ENCODE data around the gene TMEM163. TPM values are rescaled to one million over a fixed set of nuclear protein-coding genes. Genes with fewer than 3 reads are reported as not detected.

Gene TMEM163
- total RNA-seq, 2 experiments from 2014 or later = 0.12 TPM; not detected in 1

DNA sequence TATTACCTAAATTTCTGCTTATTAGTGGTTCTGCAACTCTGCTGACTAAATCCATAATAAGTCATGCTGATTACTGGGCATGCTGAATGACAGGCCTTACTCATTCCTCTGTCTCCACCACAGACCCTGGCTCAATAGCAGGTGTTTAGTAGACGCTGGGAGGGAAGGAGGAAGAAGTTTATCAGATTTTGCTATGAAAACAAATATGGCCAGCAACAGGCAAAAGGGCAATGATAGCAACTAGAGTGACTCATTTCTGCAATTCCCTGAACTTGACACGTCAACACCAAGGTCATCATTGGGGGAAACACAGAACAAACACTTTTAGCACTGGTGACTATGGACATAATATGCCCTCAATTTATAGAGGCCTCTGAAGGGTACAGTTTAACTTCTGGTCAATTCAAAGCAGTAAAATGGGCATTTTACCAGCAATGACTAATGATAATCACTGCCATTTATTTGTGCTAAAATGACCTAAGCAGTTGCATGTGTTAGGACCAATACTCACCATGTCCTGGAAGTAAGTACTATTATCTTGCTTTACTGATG is 35.2 kb downstream of the TMEM163 start:
- POLR2A ChIA-PET = no interaction called here
- Mint-ChIP-seq H3K27me3 (peaks cover 9% of the 10 kb centered on the region), H3K9me3 (no peaks in the 10 kb centered on the region), H3K4me3 (no peak overlapping the region), H3K4me1 (ENCODE audit: low read depth) (peaks cover 46% of the 10 kb centered on the region), H3K36me3 (no peaks in the 10 kb centered on the region), H3K27ac (no peak overlapping the region)
- CTCF ChIA-PET = no interaction called here
- DNase-seq = peak; percentile 59
- intact Hi-C loops (cut with micrococcal nuclease) = loop anchor here (1.0 to 10.0 kb wide), 4 partner anchors 14 to 559 kb away; no protein-coding TSS in a partner anchor

DNA sequence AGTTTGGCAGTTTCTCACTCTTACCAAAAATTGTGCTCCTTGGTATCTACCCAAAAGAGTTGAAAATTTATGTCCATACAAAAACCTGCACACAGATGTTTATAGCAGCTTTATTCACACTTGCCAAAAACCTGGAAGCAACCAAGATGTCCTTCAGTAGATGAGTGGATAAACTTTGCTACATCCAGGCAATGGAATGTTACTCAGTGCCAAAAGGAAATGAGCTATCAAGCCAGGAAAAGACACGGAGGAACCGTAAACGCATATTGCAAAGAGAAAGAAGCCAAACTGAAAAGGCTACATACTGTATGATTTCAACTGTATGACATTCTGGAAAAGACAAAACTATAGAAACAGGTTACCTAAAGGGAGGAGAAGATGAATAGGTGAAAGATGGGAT is 36.1 kb downstream of the TMEM163 start:
- POLR2A ChIA-PET = no interaction called here
- no peak for DNase-seq

DNA sequence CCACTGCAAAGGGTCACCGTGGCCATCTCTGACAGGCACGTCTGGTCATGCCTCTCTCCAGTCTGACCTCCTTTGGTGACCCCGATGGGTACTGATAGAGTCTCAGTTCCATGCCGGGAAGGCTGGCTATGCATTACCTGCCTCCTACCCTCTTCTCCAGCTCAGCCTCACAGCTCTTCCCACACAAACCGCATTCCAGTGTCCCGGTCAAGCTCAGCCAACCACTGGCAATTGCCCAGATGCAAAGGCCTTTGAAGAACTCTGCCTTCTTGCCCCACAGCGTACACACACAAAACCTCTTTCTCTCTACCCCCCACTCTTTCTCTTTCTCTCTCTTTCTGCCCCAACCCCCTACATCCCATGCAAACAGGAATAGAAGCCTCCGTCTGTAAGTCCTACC is 37.6 kb downstream of the TMEM163 start:
- CTCF ChIA-PET = interaction anchor here (1.0 kb wide), 1 partner anchor 33 kb away, joined by 3 read pairs; no protein-coding TSS in a partner anchor
- no peak for DNase-seq
- H3K36me3 Mint-ChIP-seq = no peaks in the 10 kb centered on the region
- no peak overlapping the region for H3K4me3 Mint-ChIP-seq
- peaks cover 12% of the 10 kb centered on the region for H3K27me3 Mint-ChIP-seq
- H3K4me1 Mint-ChIP-seq (ENCODE audit: low read depth) = peaks cover 65% of the 10 kb centered on the region
- no peak overlapping the region for H3K27ac Mint-ChIP-seq
- no peaks in the 10 kb centered on the region for H3K9me3 Mint-ChIP-seq
- intact Hi-C loops (cut with micrococcal nuclease) = loop anchor here (5.0 to 10.0 kb wide), 2 partner anchors 449 to 556 kb away; no protein-coding TSS in a partner anchor
- POLR2A ChIA-PET = no interaction called here

More for the DNA sequence above, 36.1 kb downstream of the TMEM163 start:
- Mint-ChIP-seq H3K27me3 (peaks cover 9% of the 10 kb centered on the region), H3K27ac (peak overlapping the region; percentile 1), H3K4me1 (ENCODE audit: low read depth) (peaks cover 51% of the 10 kb centered on the region), H3K9me3 (no peaks in the 10 kb centered on the region), H3K36me3 (no peaks in the 10 kb centered on the region), H3K4me3 (no peak overlapping the region)
- intact Hi-C loops (cut with micrococcal nuclease) = loop anchor here (1.0 to 10.0 kb wide), 4 partner anchors 13 to 558 kb away; no protein-coding TSS in a partner anchor
- CTCF ChIA-PET = no interaction called here

DNA sequence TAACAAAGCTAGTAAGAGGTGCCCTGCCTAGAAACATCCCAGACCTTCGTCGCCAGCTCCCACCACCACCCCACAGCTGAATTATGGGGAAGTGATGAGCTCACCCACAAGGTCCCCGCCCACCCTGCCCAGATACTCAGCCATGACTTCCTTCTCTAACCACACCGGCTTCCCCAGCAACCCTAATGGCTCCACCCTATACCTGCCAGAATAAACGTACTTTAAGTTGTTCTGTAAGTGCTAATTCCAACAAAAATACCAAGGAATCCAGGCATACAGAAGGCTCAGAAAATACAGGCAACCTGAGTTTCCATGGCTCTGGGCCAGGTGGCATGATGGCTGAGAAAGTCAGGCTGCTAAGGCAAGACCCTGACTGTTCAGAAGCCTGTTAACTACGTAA is 39.1 kb downstream of the TMEM163 start:
- H3K4me1 Mint-ChIP-seq (ENCODE audit: low read depth) = peaks cover 65% of the 10 kb centered on the region
- ChIA-PET POLR2A (no interaction called here), CTCF (interaction anchor here (1.3 kb wide), 1 partner anchor 9 kb away, joined by 3 read pairs; no protein-coding TSS in a partner anchor)
- peak; percentile 61 for DNase-seq
- H3K27me3 Mint-ChIP-seq = peaks cover 10% of the 10 kb centered on the region
- intact Hi-C loops (cut with micrococcal nuclease) = loop anchor here (1.0 to 10.0 kb wide), 4 partner anchors 9 to 555 kb away; partner anchors contain the start of gene RAB3GAP1
- H3K27ac Mint-ChIP-seq = no peak overlapping the region
- no peaks in the 10 kb centered on the region for H3K36me3 Mint-ChIP-seq
- no peaks in the 10 kb centered on the region for H3K9me3 Mint-ChIP-seq
- no peak overlapping the region for H3K4me3 Mint-ChIP-seq

DNA sequence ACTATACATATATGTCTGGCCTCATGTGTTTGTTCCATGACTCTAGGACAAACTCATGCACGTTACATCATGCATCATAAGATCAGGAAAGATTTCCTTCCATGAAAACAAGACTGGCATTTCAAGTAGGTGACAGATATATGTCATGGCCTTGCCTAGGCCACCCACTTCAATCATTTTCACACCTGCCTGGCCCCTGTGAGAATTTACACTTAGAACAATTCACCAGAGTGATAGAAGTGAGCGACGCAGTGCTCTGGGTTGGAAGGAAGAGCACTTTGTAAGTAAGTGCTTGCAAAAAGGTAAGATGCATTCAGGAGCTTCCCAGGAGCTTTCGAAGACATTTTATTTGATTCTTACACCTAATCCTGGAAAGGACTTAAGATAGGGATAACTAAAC is 39.5 kb downstream of the TMEM163 start:
- POLR2A ChIA-PET = interaction anchor here (1.3 kb wide), 1 partner anchor 9 kb away, joined by 4 read pairs; no protein-coding TSS in a partner anchor
- Mint-ChIP-seq H3K4me1 (ENCODE audit: low read depth) (peaks cover 64% of the 10 kb centered on the region), H3K4me3 (no peak overlapping the region)

DNA sequence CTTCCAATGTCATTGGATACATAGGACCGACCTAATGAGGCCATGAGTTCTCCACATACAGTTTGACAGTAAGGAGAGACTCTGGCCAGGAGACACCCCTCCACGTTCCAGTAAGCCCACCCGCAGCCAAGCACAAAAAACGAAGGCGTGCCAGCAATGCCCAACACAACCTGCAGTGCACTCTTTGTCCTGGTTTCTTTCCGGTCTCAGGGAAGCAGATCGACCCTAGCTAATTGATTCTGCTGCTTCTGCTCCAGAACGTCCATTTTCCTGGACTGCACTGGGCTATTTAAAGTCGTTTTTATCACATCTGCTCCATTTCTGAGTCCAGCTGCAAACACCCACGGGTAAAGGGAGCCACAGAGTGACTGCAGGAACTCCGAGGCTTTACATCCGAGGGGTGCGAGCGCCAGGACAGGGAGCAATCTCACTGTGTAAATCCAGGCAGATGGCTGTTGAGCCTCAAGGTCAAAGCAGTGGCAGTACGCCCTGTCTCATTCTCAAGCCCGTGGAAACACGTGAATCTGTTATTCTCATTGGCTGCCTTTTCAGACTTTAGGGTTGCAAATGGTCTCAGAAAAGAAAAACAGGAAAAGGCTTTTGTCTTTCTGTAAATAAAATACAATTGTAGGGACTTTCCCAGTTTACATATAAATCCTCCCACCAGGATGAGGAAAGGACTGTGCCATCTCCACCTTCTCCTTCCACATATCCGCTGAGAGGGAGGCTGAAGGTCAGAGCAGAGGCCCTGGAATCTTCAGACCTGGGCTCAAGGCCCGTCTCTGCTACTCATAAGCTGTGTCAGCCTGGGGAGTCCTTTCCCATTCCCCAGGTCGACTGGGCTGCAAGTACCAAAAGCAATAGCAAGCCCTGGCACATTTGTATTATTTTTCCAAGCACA is 40.7 kb downstream of the TMEM163 start:
- no peak overlapping the region for H3K27ac Mint-ChIP-seq
- peaks cover 56% of the 10 kb centered on the region for H3K4me1 Mint-ChIP-seq (ENCODE audit: low read depth)
- CTCF ChIA-PET = interaction anchor here (0.9 kb wide), 1 partner anchor 450 kb away, joined by 3 read pairs; no protein-coding TSS in a partner anchor
- H3K27me3 Mint-ChIP-seq = peaks cover 10% of the 10 kb centered on the region
- POLR2A ChIA-PET = interaction anchor here (1.3 kb wide), 1 partner anchor 8 kb away, joined by 4 read pairs; no protein-coding TSS in a partner anchor
- H3K4me3 Mint-ChIP-seq = no peak overlapping the region
- no peaks in the 10 kb centered on the region for H3K36me3 Mint-ChIP-seq
- H3K9me3 Mint-ChIP-seq = no peaks in the 10 kb centered on the region
- intact Hi-C loops (cut with micrococcal nuclease) = loop anchor here (10.0 kb wide), 1 partner anchor 377 kb away; the partner anchor contains the start of gene RAB3GAP1
- no peak for DNase-seq

More for the DNA sequence above, 39.5 kb downstream of the TMEM163 start:
- H3K27me3 Mint-ChIP-seq = peaks cover 10% of the 10 kb centered on the region
- H3K9me3 Mint-ChIP-seq = no peaks in the 10 kb centered on the region
- CTCF ChIA-PET = no interaction called here
- DNase-seq = no peak
- intact Hi-C loops (cut with micrococcal nuclease) = loop anchor here (1.0 to 10.0 kb wide), 2 partner anchors 9 to 376 kb away; partner anchors contain the start of gene RAB3GAP1
- no peaks in the 10 kb centered on the region for H3K36me3 Mint-ChIP-seq
- H3K27ac Mint-ChIP-seq = no peak overlapping the region

DNA sequence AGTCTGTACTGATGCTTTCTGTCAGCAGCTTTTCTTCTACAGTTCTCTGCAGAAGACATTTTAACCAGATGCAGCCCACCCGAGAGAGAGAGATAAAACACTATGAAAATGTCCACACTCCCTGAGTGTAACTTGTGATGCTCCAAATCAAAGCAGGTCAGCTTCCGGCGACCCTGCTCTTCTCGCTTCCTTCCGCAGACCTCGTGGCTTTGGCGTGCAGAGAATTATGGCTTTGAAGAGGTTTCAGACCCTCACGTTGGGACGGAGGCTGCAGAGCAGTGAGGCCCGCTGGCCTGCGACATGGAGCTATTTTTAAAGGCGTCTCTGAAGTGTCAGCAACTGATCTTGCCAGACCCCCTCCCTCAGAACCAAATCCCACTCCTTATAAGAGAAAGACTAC is 41.8 kb downstream of the TMEM163 start:
- H3K27me3 Mint-ChIP-seq = peaks cover 10% of the 10 kb centered on the region
- no peaks in the 10 kb centered on the region for H3K9me3 Mint-ChIP-seq
- peaks cover 49% of the 10 kb centered on the region for H3K4me1 Mint-ChIP-seq (ENCODE audit: low read depth)
- intact Hi-C loops (cut with micrococcal nuclease) = loop anchor here (10.0 kb wide), 1 partner anchor 378 kb away; the partner anchor contains the start of gene RAB3GAP1
- ChIA-PET CTCF (interaction anchor here (0.9 kb wide), 1 partner anchor 449 kb away, joined by 3 read pairs; no protein-coding TSS in a partner anchor), POLR2A (no interaction called here)
- H3K4me3 Mint-ChIP-seq = peak overlapping the region; percentile 7
- DNase-seq = peak; percentile 32
- no peaks in the 10 kb centered on the region for H3K36me3 Mint-ChIP-seq
- peak overlapping the region; percentile 8 for H3K27ac Mint-ChIP-seq

DNA sequence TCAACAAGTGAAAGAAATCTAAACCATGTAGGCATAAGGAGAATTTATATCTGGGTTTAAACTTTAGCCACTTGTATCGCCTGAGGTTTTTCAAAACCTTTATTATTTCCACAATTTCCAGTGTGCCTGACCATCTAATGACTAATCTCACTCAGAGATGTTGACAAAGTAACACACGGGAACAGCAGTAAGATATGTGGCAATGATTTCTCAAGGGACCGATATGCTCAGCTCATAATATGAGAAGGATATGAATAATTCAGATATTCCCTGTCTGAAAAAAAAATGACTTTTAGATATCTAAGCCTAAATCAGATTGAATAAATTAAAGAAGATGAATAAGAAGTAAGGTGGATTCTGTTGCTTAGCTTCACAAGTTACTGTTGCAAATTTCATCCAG is 43.5 kb downstream of the TMEM163 start:
- ChIA-PET CTCF (no interaction called here), POLR2A (no interaction called here)
- Mint-ChIP-seq H3K27me3 (peaks cover 4% of the 10 kb centered on the region), H3K27ac (no peak overlapping the region), H3K9me3 (no peaks in the 10 kb centered on the region), H3K4me1 (ENCODE audit: low read depth) (peaks cover 49% of the 10 kb centered on the region), H3K4me3 (no peak overlapping the region), H3K36me3 (no peaks in the 10 kb centered on the region)
- DNase-seq = no peak
- intact Hi-C loops (cut with micrococcal nuclease) = loop anchor here (10.0 kb wide), 1 partner anchor 379 kb away; the partner anchor contains the start of gene RAB3GAP1

DNA sequence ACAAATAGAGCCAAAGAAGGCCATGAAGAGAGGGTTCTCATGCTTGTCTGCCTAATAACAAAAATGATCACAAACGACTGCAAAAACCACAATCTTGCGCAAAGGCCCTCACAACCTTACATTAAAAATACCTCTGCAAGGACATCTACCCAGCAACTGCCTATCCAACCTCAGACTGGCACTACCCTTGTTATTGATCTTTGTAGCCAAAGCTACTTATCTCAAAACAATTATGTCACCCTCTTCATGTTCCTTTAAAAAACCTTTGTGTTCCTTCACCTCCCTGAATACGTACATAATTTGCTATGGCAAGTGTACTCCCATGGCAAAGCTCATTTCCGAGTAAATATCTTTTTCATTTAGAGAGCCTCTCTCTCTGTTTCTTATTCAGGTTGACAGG is 44.1 kb downstream of the TMEM163 start:
- POLR2A ChIA-PET = no interaction called here
- Mint-ChIP-seq H3K27me3 (peaks cover 4% of the 10 kb centered on the region), H3K4me3 (no peak overlapping the region), H3K4me1 (ENCODE audit: low read depth) (peaks cover 52% of the 10 kb centered on the region), H3K36me3 (no peaks in the 10 kb centered on the region), H3K27ac (no peak overlapping the region), H3K9me3 (no peaks in the 10 kb centered on the region)
- DNase-seq = no peak
- intact Hi-C loops (cut with micrococcal nuclease) = loop anchor here (5.0 to 10.0 kb wide), 2 partner anchors 380 to 1068 kb away; partner anchors contain the start of genes RAB3GAP1 and UBXN4
- CTCF ChIA-PET = no interaction called here

DNA sequence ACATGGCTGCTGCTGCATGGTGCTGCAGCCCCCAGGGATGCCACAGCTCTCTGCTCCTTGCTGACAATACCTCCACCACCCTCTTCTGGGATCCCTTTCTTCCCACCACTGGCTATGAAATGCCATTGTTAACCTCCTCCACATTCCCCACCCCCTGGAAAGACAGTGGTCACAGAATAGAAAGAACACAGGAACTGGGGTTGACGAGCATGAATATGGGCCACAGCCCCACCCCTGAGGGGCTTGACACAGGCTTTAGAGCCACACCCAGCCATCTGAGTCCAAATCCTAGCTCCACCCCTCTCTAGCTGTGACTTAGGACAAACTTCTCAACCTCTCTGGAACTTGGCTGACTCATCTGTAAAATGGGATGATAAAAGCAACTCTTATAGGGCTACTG is 47.3 kb downstream of the TMEM163 start:
- ChIA-PET CTCF (interaction anchor here (1.2 to 1.7 kb wide), 2 partner anchors 14 to 42 kb away, joined by 4 to 5 read pairs; no protein-coding TSS in a partner anchor), POLR2A (no interaction called here)
- peaks cover 56% of the 10 kb centered on the region for H3K4me1 Mint-ChIP-seq (ENCODE audit: low read depth)
- no peaks in the 10 kb centered on the region for H3K9me3 Mint-ChIP-seq
- no peaks in the 10 kb centered on the region for H3K36me3 Mint-ChIP-seq
- no peak for DNase-seq
- no peak overlapping the region for H3K4me3 Mint-ChIP-seq
- peaks cover 9% of the 10 kb centered on the region for H3K27me3 Mint-ChIP-seq
- intact Hi-C loops (cut with micrococcal nuclease) = loop anchor here (5.0 to 10.0 kb wide), 2 partner anchors 383 to 1071 kb away; partner anchors contain the start of genes RAB3GAP1 and UBXN4
- no peak overlapping the region for H3K27ac Mint-ChIP-seq

DNA sequence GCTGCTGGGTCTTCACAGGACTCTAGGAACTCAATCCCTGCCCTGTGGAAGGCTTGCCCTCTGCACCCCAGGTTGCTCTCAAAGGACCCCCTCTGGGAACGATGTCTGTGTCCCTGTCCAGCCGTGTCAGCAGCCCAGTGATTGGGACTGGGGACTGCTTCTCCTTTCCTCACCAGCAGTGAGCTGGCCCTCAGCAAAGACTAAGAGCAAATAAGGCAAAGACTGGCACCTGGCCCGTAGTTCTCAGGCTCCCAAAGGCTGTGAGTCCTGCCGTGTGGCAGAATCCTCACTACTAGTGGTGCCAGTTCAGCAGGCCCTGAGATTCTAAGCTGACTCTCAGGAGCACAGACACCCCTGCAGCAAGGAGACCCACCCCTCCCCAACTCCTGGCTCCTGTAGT is 47.8 kb downstream of the TMEM163 start:
- Mint-ChIP-seq H3K36me3 (no peaks in the 10 kb centered on the region), H3K4me3 (no peak overlapping the region), H3K9me3 (no peaks in the 10 kb centered on the region), H3K4me1 (ENCODE audit: low read depth) (peaks cover 60% of the 10 kb centered on the region), H3K27ac (no peak overlapping the region), H3K27me3 (peaks cover 9% of the 10 kb centered on the region)
- CTCF ChIA-PET = interaction anchor here (0.9 to 1.7 kb wide), 3 partner anchors 9 to 43 kb away, joined by 3 to 5 read pairs (median 4); no protein-coding TSS in a partner anchor
- POLR2A ChIA-PET = interaction anchor here (0.9 kb wide), 1 partner anchor 8 kb away, joined by 4 read pairs; no protein-coding TSS in a partner anchor
- intact Hi-C loops (cut with micrococcal nuclease) = loop anchor here (1.0 to 10.0 kb wide), 4 partner anchors 8 to 1071 kb away; partner anchors contain the start of genes RAB3GAP1 and UBXN4
- DNase-seq = no peak
